ENCODE measurements around the gene TMEM51. TPM values are rescaled to one million over a fixed set of nuclear protein-coding genes. Genes with fewer than 3 reads are reported as not detected.

The TMEM51 gene
- total and polyA plus RNA-seq, 2 of the 13 experiments (the other 11 are each of a cell fraction or from before 2014, with no cell fraction given): 12.2 to 22.3 TPM

- peak; percentile 92 for TF ChIP-seq SKIL (CRISPR knock-in tag; IDR thresholded peaks at IDR 0.05; ENCODE audit: borderline replicate concordance)
- TF ChIP-seq ZNF781 (CRISPR knock-in tag; IDR thresholded peaks at IDR 0.05; ENCODE audit: borderline replicate concordance, not compliant biosample characterization): no peak
- peak; percentile 55; the same call in 1 of the 2 replicates for TF ChIP-seq TBX2 (CRISPR knock-in tag; IDR thresholded peaks at IDR 0.05; ENCODE audit: borderline replicate concordance)
- peak; percentile 87; the same call in 1 of the 2 replicates for TF ChIP-seq NCOR1 (IDR thresholded peaks at IDR 0.05; ENCODE audit: borderline replicate concordance, low read length)
- TF ChIP-seq FOXK1 (CRISPR knock-in tag; IDR thresholded peaks at IDR 0.05; ENCODE audit: borderline replicate concordance, low read depth): peak; percentile 83; the same call in 1 of the 2 replicates
- TF ChIP-seq TARDBP (CRISPR knock-in tag; IDR thresholded peaks at IDR 0.05): no peak
- TF ChIP-seq PPARG (CRISPR knock-in tag; conservative IDR thresholded peaks at IDR 0.05): no peak
- peak; percentile 10; the same call in 1 of the 2 replicates for TF ChIP-seq ETV5 (CRISPR knock-in tag; IDR thresholded peaks at IDR 0.05; ENCODE audit: borderline replicate concordance)
- 0 out of 2 replicates have a peak, but pooled peaks have one; percentile 16 for TF ChIP-seq SRY (CRISPR knock-in tag; IDR thresholded peaks at IDR 0.05)
- TF ChIP-seq MYPOP (CRISPR knock-in tag; IDR thresholded peaks at IDR 0.05): peak; percentile 38; the same call in 1 of the 2 replicates
- TF ChIP-seq PAF1 (CRISPR knock-in tag; IDR thresholded peaks at IDR 0.05): no peak
- 0 out of 2 replicates have a peak, but pooled peaks have one; percentile 27 for TF ChIP-seq ZC3H13 (CRISPR knock-in tag; IDR thresholded peaks at IDR 0.05)
- 0 out of 2 replicates have a peak, but pooled peaks have one; percentile 14 for TF ChIP-seq NCOA2 (CRISPR knock-in tag; IDR thresholded peaks at IDR 0.05)
- TF ChIP-seq ZFP36 (IDR thresholded peaks at IDR 0.05; ENCODE audit: borderline replicate concordance, low read depth, low read length, partially characterized antibody): no peak
- TF ChIP-seq ELK4 (CRISPR knock-in tag; IDR thresholded peaks at IDR 0.05; ENCODE audit: borderline replicate concordance): no peak
- TF ChIP-seq RBM39 (IDR thresholded peaks at IDR 0.05; ENCODE audit: low read depth, low read length, poor library complexity, severe bottlenecking): peak; percentile 12
- TF ChIP-seq ZNF160 (CRISPR knock-in tag; IDR thresholded peaks at IDR 0.05): no peak
- TF ChIP-seq ZFY (CRISPR knock-in tag; IDR thresholded peaks at IDR 0.05): peak; percentile 17; the same call in 1 of the 2 replicates
- no peak for TF ChIP-seq SPEN (CRISPR knock-in tag; IDR thresholded peaks at IDR 0.05; ENCODE audit: low read depth)
- no peak for TF ChIP-seq ZNF280D (CRISPR knock-in tag; IDR thresholded peaks at IDR 0.05)
These were observed 996 bp upstream of the TMEM51 start (continued) for GRCh38 chr1:15152318-15153183.
